LHCN-M2 (cell line): ENCODE data around the gene DIDO1. TPM values are rescaled to one million over a fixed set of nuclear protein-coding genes. Genes with fewer than 3 reads are reported as not detected.

Experiments
- DNase-seq: peaks from one replicate; pipeline ENCODE4 v3.0.0-alpha.2; 2012; ENCODE audit warnings: low read depth
- total RNA-seq: library from RNA; depleted of rRNA; stranded (reverse); fragments of >200 nt; gene quantifications from 2 replicates; pipeline ENCODE4 v1.2.3, GENCODE V29; 2014

Gene DIDO1
- total RNA-seq, 1 experiment from 2014 or later, result 33.1 TPM

GRCh38 chr20:62929051-62929538 is 2.8 kb upstream of the DIDO1 start:
- no peak for DNase-seq

- no peak for DNase-seq
These were observed 2.1 kb upstream of the DIDO1 start for GRCh38 chr20:62928246-62928939.

- no peak for DNase-seq
These were observed 912 bp upstream of the DIDO1 start for GRCh38 chr20:62927128-62927705.

- peak; percentile 42 for DNase-seq
These were observed 681 bp downstream of the DIDO1 start for GRCh38 chr20:62925420-62926228.

GRCh38 chr20:62925076-62925419 is 1.3 kb downstream of the DIDO1 start:
- no peak for DNase-seq

GRCh38 chr20:62924442-62925075 is 1.7 kb downstream of the DIDO1 start:
- DNase-seq, result peak; percentile 25

GRCh38 chr20:62923669-62924441 is 2.5 kb downstream of the DIDO1 start:
- no peak for DNase-seq

GRCh38 chr20:62923059-62923668 is 3.1 kb downstream of the DIDO1 start:
- DNase-seq, result peak; percentile 81

- no peak for DNase-seq
These were observed 3.8 kb downstream of the DIDO1 start for GRCh38 chr20:62922451-62922921.

- DNase-seq, result peak; percentile 59
These were observed 5.1 kb downstream of the DIDO1 start for GRCh38 chr20:62921119-62921687.

- DNase-seq, result no peak
These were observed 6.2 kb downstream of the DIDO1 start for GRCh38 chr20:62920039-62920645.

GRCh38 chr20:62918831-62919230 is 7.5 kb downstream of the DIDO1 start:
- DNase-seq, result no peak

- DNase-seq, result no peak
These were observed 8.2 kb downstream of the DIDO1 start for GRCh38 chr20:62918147-62918546.

GRCh38 chr20:62917720-62918119 is 8.6 kb downstream of the DIDO1 start:
- DNase-seq, result no peak

- DNase-seq, result no peak
These were observed 9.4 kb downstream of the DIDO1 start for GRCh38 chr20:62916703-62917476.

GRCh38 chr20:62914970-62915457 is 11.3 kb downstream of the DIDO1 start:
- peak; percentile 84 for DNase-seq

GRCh38 chr20:62914436-62914835 is 11.9 kb downstream of the DIDO1 start:
- no peak for DNase-seq

GRCh38 chr20:62913043-62913630 is 13.2 kb downstream of the DIDO1 start:
- no peak for DNase-seq
